ENCODE data around the gene SIGLEC6.

The SIGLEC6 gene

DNA sequence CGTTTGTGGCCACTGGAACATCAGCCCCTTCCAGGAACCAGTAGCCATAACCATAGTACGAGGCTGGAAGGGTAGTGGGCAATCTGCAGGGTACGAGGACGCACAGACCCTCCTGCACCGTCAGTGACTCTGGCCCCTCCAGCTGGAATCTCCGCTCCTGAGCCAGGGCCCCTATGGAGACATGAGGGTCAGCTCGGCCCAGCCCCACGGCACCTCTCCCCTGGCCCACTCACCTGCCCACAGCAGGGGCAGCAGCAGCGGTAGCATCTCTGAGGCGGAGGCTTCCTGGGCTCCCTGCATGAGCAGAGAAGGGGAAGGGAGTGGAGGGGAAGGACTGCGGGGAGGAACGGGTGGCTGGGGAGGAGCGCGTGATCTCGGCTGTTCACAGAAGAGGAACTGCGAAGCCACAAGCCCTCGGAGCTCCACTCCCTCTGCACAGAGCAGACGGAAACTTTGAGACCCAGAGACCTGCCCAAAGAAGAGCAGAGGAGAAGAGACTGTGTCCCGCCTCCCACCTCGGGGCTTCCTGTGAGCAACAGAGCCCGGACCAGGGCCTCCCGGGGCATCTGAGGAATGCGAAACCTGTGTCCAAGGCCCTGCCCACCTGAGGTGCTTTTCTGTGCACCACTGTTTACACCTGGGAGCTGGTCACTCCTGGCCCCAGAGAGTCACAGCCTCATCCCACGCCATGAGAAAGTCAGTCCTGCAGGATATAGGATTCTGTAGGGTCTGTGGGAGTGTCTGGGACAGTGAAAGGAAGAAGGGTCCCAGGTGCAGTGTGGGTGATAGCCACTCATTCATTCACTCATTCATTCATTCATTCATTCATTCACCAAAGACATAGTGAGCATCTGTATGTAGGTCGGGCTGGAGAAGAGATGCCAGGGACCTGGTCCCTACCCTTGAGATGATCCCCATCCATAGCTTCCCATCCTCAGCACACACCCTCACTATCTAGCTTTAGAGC, at the start of gene SIGLEC6:
SIGLEC6 (minus strand) TSS at position 322 of the 967 bp plus-strand sequence; CDS start at position 300, 22 bp downstream.
- DNase-seq (ENCODE audit: low spot score) (no peak), FAIRE-seq (no peak)

GRCh38 chr19:51576850-51577249, 45.4 kb upstream of the SIGLEC6 start:
- no peak for FAIRE-seq
- DNase-seq (ENCODE audit: low spot score) = no peak

GRCh38 chr19:51573331-51573730, 41.9 kb upstream of the SIGLEC6 start:
- no peak for FAIRE-seq

DNA sequence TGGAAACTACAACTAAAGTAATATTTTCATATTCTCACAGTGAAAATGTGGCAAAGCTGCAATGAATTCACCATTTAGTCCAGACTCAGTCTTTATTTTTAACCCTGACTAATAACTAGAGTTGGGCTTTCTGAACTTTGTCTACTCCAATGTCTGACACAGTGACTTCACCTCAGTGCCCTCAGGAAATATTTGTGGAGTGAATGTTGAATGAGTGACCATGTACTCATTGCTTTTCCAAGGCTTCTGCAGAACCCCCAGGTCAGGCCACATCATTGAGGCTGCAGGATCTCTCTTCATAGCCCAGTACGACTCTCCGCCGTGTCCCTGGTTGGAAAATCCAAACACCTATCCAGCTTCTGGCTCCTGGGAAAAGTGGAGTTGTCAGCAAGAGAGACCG, 41.4 kb upstream of the SIGLEC6 start:
- DNase-seq (ENCODE audit: low spot score) (no peak), FAIRE-seq (no peak)

More at GRCh38 chr19:51573331-51573730, 41.9 kb upstream of the SIGLEC6 start:
- DNase-seq (ENCODE audit: low spot score) = no peak

- DNase-seq (ENCODE audit: low spot score) = no peak
Observed at GRCh38 chr19:51572410-51572809, 40.9 kb upstream of the SIGLEC6 start.

DNA sequence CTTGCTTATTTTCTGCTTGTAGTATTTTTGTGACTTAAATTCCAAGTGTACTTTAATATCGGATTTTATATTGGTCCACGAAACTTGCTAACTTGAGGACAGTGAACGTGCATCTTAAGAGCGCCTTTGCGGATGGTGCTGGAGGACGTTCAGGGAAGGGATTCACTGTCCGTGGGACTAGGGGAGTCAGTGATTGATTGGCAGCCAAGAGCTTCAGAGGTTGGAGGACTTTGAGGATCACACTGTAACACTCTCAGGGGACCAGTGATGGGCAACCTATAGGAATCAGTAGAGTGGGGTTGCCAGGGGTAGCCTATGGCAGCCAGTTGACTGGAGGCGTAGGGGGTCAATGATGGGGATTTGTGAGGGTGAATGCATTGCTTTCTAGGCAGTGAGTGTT, 40.1 kb upstream of the SIGLEC6 start:
- no peak for FAIRE-seq

More at GRCh38 chr19:51572410-51572809, 40.9 kb upstream of the SIGLEC6 start:
- no peak for FAIRE-seq

GRCh38 chr19:51570962-51571575, 39.6 kb upstream of the SIGLEC6 start, which contains the start of gene ZNF175:
TSS of gene ZNF175 (plus strand) at chr19:51571283. CDS start at chr19:51573330, 2,047 bp downstream.
- DNase-seq (ENCODE audit: low spot score) (peak; percentile 89), FAIRE-seq (peak; percentile 27)

More for the DNA sequence above, 40.1 kb upstream of the SIGLEC6 start:
- DNase-seq (ENCODE audit: low spot score) = no peak

- FAIRE-seq (no peak), DNase-seq (ENCODE audit: low spot score) (no peak)
Observed at GRCh38 chr19:51568456-51568855, 37.0 kb upstream of the SIGLEC6 start.

GRCh38 chr19:51567583-51567982, 36.1 kb upstream of the SIGLEC6 start:
- DNase-seq (ENCODE audit: low spot score) (no peak), FAIRE-seq (no peak)

- no peak for DNase-seq (ENCODE audit: low spot score)
- FAIRE-seq = no peak
Observed at GRCh38 chr19:51566489-51567100, 35.1 kb upstream of the SIGLEC6 start.

DNA sequence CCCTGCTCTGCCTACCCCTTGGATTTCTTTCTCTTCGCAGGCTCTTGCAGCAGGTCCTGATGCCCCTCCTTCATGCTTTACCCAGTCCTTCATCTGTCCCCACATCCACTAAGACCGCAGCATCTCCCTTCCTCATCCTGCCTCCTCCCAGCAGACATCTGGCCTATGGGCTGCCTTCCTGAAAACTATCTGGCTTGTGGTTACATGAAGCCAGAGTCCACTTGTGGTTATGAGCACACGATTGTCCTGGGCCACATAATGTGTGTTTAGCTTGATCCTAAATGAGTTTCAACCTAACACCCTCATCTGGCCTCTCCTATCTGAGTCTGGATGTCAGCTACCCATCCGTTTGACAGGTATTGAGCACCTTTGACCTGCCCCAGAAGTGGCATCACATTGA, 34.1 kb upstream of the SIGLEC6 start:
- FAIRE-seq (no peak), DNase-seq (ENCODE audit: low spot score) (no peak)

DNA sequence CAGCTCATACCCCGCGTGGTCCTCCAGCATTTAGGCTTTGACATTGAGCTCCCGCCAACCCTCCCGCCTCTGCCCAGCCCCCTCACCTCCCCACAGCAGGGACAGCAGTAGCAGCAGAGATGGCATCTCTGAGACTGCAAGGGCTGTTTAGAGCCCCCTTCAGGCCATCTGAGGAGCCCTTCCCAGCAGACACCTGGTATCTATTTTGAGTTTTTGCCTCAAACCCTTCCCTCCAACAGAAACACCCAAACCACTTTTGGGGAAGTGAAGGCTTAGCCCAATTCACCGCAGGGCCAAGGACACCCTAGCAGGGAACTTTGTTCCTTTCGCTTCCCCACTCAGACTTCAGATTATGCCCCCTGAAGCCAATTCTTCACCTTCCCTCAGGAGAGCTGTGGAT, 33.3 kb upstream of the SIGLEC6 start:
- no peak for FAIRE-seq
- DNase-seq (ENCODE audit: low spot score) = no peak

DNA sequence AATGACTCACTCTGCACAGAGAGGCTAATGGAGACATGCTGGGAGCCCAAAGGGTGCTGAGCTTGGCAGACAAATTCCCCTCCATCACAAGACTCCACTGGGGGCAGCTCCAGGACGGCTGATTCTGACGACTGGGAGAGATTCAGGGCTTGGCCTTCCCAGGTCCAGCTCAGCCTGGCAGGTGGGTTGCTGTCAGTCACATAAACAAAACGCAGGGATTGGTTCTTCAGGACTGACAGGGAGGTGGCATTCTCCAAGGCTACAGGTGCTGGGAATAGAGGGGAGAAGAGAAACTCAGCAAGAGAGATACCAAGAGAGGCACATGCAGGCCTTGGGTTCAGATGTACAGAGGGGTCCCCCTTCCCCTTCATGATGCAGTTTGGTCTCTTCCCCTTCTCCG, 28.9 kb upstream of the SIGLEC6 start:
- no peak for FAIRE-seq
- no peak for DNase-seq (ENCODE audit: low spot score)

DNA sequence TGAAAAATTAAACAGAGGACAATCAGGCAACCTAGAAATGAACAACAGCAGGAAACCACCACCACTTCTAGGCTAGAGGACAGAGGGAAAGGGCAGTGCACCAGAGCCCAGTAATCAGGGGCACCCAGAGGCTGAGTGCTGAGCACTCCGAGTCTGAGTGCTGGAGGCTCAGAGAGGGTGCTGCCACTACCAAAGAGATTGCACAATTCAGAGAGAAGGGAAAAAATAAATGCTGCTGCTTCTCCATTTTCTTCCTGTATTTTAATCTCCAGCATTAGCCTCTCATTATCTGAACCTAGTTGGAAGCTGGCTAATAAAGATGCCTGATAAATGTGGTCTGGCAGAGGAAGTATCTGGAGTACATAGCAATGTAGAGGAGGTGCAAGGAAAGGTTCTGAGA, 27.8 kb upstream of the SIGLEC6 start:
- DNase-seq (ENCODE audit: low spot score) = no peak
- FAIRE-seq = no peak

DNA sequence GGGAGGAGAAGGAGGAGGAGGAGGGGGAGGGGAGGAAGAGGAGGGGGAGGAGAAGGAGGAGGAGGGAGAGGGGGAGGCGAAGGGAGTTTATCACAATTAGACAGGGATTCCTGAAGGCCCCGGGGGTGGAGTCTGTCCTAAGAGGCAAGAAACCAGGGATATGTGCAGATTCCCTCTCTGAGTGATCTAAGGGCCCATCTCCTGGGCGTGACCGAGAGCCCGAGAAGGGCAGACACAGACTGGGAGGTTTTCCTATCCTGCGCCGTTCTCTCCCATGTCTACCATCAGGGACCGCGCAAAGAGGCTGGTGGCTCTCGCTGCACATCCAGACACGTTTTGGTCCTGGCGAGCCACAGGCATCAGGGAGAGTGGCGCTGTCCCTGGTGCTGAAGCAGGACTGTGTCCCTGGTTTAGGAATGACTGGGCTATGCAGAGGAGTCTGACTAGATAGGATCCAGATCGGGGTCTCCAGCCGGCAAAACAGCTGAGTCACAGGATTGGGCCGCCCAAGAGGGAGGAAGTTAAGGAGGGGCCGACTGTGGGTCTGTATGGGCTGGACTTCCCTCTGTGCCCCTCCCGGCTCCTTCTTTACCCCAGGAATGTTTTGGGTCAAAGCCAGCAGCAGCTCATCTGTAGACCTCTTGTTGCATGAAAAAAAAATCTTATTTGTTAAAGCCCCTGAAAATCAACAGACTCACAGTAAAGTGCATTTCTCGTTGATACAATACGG, 21.7 kb upstream of the SIGLEC6 start:
- DNase-seq (ENCODE audit: low spot score) (peak; percentile 78), FAIRE-seq (no peak)

DNA sequence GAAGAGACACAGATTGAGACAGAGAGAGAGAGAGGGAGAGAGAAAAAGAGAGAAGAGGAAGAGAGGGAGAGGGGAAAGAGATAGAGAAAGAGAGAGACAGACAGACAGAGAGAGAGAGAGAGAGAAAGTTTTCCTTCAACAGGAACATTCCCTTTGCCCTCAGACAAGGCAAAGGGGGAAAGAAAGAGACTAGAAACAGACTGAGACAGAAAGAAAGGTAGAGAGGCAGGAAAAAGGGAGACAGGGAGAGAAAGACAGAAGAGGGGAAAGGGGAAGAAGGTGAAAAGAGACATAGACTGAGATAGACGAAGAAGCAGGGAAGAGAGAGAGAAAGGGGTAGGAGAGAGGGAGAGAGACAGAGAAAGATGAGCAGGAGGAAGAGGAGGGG, 21.1 kb upstream of the SIGLEC6 start:
- DNase-seq (ENCODE audit: low spot score) (no peak), FAIRE-seq (no peak)

DNA sequence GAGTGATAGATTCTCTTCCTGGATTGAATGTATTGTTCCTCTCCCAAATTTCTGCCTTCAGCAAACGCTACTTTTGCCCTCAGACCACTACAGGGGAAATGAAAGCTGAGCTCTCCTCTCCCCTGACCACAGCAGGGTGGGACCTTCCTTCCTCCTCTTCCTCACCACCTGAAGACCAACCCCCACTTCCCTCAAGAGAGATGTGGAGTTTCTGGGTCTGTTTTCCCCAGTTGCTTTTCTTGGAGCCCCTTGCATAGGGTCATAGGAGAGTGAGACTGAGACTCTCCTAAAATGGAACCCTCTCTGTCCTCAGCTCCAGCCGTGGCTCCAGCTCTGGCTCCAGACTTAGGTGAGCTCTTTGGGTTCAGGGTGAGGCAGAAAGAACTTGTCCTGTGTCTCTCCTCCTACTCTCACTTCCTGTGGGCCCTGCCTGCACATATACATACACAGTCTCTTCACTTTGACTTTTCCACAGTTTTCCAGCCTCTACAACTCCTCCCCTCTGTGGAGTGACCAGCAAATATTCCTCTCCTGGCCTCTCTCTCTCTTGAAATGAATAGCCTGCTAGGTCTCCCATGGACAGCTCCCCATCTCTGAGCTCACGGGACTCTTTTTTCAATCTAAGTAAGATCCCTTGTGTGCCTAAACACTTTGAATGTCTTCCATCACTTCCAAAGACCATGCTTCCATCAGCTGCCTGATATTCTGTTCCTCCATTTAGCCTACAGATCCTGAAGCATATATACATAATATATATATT, 20.4 kb upstream of the SIGLEC6 start:
- no peak for FAIRE-seq
- DNase-seq (ENCODE audit: low spot score) = no peak

GRCh38 chr19:51550848-51551672, 19.6 kb upstream of the SIGLEC6 start:
- DNase-seq (ENCODE audit: low spot score) (no peak), FAIRE-seq (no peak)

DNA sequence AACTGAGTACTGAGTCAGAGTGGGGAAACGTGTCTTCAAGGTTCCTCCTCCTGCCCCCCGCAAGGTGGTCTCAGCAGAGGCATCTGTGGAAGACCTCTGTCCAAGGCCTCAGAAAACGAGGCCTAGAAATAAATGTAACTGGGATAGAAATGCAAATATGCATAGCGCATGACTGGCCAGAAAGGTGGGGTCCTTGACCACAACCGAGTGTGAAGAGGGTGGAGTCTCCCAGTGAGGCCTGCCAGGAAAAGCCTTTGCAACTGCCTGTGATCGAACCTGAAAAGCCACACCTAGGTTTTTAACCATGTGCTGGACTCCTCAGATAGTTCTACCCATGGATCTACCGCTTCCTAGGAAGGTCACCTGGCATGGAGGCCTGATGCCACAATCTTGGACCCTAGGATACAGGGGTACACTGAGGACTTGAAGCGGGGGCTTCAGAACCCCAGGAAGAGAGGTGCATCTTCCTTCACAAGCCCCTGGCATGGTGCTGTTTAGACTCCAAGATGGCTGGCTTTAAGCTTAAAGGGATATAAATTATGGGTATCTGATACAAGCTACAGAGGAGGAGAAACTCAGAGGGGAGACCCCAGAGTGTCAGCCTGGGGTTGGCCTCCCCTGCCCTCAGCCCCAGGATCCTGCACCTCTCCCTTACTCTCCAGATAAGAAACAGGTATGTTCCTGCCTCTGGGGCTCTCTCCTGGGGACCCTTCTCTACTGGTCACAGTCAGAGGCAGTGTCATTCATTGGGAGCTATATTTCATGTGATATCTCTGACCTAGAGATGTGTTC, 18.3 kb upstream of the SIGLEC6 start:
- FAIRE-seq = no peak
- no peak for DNase-seq (ENCODE audit: low spot score)

Measured in urothelium cell line (cell line).